Left lung (tissue), 10 donors: ENCODE measurements around the gene CCDC158. TPM values are rescaled to one million over a fixed set of nuclear protein-coding genes. Genes with fewer than 3 reads are reported as not detected.

Source experiments
- ATAC-seq: fragments of 200-7000 bp; cut with Tn5 transposase; one replicate; pipeline ENCODE4 v1.9.1; 2020; ENCODE audit warnings: moderate library complexity
- DNase-seq, 4 donors: peaks; one replicate each; pipeline ENCODE4 v3.0.0-alpha.2; 2013 to 2020
- H3K27ac ChIP-seq, 2 donors: fragments of 200-600 bp; sonication (generic) in 1 of 2; one replicate each; pipeline versions ENCODE4 v1.5.0 to v1.8.0; 2020 to 2021
- H3K27me3 ChIP-seq, 2 donors: fragments of 200-600 bp; sonication (generic) in 1 of 2; one replicate each; pipeline versions ENCODE4 v1.5.0 to v1.8.0; 2020 to 2021
- H3K36me3 ChIP-seq, 2 donors: fragments of 200-600 bp; sonication (generic) in 1 of 2; one replicate each; pipeline versions ENCODE4 v1.5.0 to v1.8.0; 2020 to 2021
- H3K4me1 ChIP-seq, 2 donors: fragments of 200-600 bp; one replicate each; pipeline ENCODE4 v1.8.0; 2021
- H3K4me3 ChIP-seq, 2 donors: fragments of 200-600 bp; sonication (generic) in 1 of 2; one replicate each; pipeline versions ENCODE4 v1.5.0 to v1.8.0; 2020 to 2021; ENCODE audit warnings: mild to moderate bottlenecking in 1 of 2
- H3K9me3 ChIP-seq, 2 donors: fragments of 200-600 bp; sonication (generic) in 1 of 2; one replicate each; pipeline versions ENCODE4 v1.5.0 to v1.8.0; 2020 to 2021
- intact Hi-C, 2 donors: fragments of 100-400 bp; cut with DNase I; formaldehyde crosslinking; loops; one replicate each; pipeline versions ENCODE4 v1.11.2 to v1.14.2; 2022
- polyA plus RNA-seq, 6 donors: library from polyadenylated mRNA; unstranded; fragments of 120-200 nt; gene quantifications; one replicate each; pipeline ENCODE4 v1.2.1, GENCODE V29; 2013; ENCODE audit not compliant: insufficient read length in 6 of 6
- total RNA-seq, 2 donors: library from RNA; stranded (reverse); fragmentation: NEBNext Ultra II Directional; extraction: Animal tissue kit (Norgen Biotek cat#: 25700); gene quantifications; one replicate each; pipeline ENCODE4 v1.2.1, GENCODE V29; 2021
- TF ChIP-seq, protein P1 (sequence below), 2 donors: fragments of 200-600 bp; sonication (generic) in 1 of 2; IDR thresholded peaks; one replicate each; pipeline versions ENCODE4 v1.5.0 to v1.8.0; 2021; ENCODE audit warnings: antibody characterized with exemption in 2 of 2
- donor health status: DM: no; HTN: yes; CAD: no.
- donor health status: DM: no; HTN: no; CAD: no.

CCDC158 gene
- total and polyA plus RNA-seq, 8 donors = 0.47 to 1.6 (median 0.84) TPM

GRCh38 chr4:76380561-76380960, 40.4 kb downstream of the CCDC158 start:
- Histone ChIP-seq H3K4me3 (no peak overlapping the region), H3K27me3 (no peaks in the 10 kb centered on the region), H3K9me3 (no peaks in the 10 kb centered on the region), H3K4me1 (peaks cover 0 to 7% of the 10 kb centered on the region in 2 donors), H3K27ac (no peak overlapping the region), H3K36me3 (no peaks in the 10 kb centered on the region)
- intact Hi-C loops = no loop called here
- no peak for DNase-seq
- no peak for ATAC-seq
- TF ChIP-seq, protein P1, sequence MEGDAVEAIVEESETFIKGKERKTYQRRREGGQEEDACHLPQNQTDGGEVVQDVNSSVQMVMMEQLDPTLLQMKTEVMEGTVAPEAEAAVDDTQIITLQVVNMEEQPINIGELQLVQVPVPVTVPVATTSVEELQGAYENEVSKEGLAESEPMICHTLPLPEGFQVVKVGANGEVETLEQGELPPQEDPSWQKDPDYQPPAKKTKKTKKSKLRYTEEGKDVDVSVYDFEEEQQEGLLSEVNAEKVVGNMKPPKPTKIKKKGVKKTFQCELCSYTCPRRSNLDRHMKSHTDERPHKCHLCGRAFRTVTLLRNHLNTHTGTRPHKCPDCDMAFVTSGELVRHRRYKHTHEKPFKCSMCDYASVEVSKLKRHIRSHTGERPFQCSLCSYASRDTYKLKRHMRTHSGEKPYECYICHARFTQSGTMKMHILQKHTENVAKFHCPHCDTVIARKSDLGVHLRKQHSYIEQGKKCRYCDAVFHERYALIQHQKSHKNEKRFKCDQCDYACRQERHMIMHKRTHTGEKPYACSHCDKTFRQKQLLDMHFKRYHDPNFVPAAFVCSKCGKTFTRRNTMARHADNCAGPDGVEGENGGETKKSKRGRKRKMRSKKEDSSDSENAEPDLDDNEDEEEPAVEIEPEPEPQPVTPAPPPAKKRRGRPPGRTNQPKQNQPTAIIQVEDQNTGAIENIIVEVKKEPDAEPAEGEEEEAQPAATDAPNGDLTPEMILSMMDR (IDR thresholded peaks at IDR 0.05) = no peak

- Histone ChIP-seq H3K36me3 (no peaks in the 10 kb centered on the region), H3K4me3 (no peak overlapping the region), H3K27ac (no peak overlapping the region), H3K27me3 (no peaks in the 10 kb centered on the region), H3K4me1 (peaks cover 0 to 7% of the 10 kb centered on the region in 2 donors), H3K9me3 (no peaks in the 10 kb centered on the region)
- DNase-seq = peak in 2 of 4 donors; percentile 6 to 31
- intact Hi-C loops = no loop called here
- ATAC-seq = peak; percentile 85
- TF ChIP-seq, protein P1 (IDR thresholded peaks at IDR 0.05) = peak; percentile 45 to 47
Measured at GRCh38 chr4:76377911-76378310, 43.0 kb downstream of the CCDC158 start.

DNA sequence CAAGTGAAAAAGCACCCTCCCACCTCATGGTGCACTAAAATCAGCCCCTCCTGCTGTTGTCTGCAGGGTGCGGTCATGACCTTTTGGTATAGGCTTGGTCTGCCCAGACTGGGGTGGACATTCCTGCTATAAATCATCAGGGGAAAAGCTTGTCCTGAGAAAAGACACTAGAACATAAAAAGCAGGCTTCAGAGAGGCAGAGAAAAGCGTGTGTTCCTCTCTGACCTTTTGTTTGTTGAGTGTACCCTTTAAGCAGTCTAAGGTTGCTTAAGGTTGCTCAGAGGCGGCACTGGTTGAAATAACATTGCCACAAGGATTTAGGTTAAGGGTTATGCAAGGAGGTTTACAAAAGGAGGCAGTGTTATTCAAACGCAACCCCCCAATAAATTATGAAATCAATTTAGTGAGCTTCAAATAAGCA, 43.5 kb downstream of the CCDC158 start:
- ATAC-seq (peak; percentile 63), DNase-seq (no peak)

GRCh38 chr4:76376534-76376933, 44.4 kb downstream of the CCDC158 start:
- DNase-seq (no peak), ATAC-seq (peak; percentile 37)
- H3K27me3 ChIP-seq = no peaks in the 10 kb centered on the region
- H3K36me3 ChIP-seq = no peaks in the 10 kb centered on the region
- H3K4me3 ChIP-seq = no peak overlapping the region
- TF ChIP-seq, protein P1 (IDR thresholded peaks at IDR 0.05) = no peak
- intact Hi-C loops = no loop called here
- no peaks in the 10 kb centered on the region for H3K9me3 ChIP-seq
- no peak overlapping the region for H3K27ac ChIP-seq
- H3K4me1 ChIP-seq = peaks cover 0 to 7% of the 10 kb centered on the region in 2 donors

More for the DNA sequence above, 43.5 kb downstream of the CCDC158 start:
- Histone ChIP-seq H3K9me3 (no peaks in the 10 kb centered on the region), H3K4me3 (no peak overlapping the region), H3K27ac (no peak overlapping the region), H3K36me3 (no peaks in the 10 kb centered on the region), H3K27me3 (no peaks in the 10 kb centered on the region), H3K4me1 (peaks cover 0 to 7% of the 10 kb centered on the region in 2 donors)
- intact Hi-C loops = no loop called here
- TF ChIP-seq, protein P1 (IDR thresholded peaks at IDR 0.05) = no peak

GRCh38 chr4:76375703-76376102, 45.2 kb downstream of the CCDC158 start:
- Histone ChIP-seq H3K9me3 (no peaks in the 10 kb centered on the region), H3K36me3 (no peaks in the 10 kb centered on the region), H3K27me3 (no peaks in the 10 kb centered on the region), H3K27ac (no peak overlapping the region), H3K4me3 (no peak overlapping the region), H3K4me1 (peaks cover 0 to 7% of the 10 kb centered on the region in 2 donors)
- DNase-seq = no peak
- TF ChIP-seq, protein P1 (IDR thresholded peaks at IDR 0.05) = no peak
- no peak for ATAC-seq
- intact Hi-C loops = no loop called here
